ENCODE measurements around the gene KCNRG.
"Not testable (repeated sequence)": the region's sequence is repeated elsewhere in the genome, so short reads cannot be mapped to it uniquely, and the experiment has no call there.

Gene KCNRG

DNA sequence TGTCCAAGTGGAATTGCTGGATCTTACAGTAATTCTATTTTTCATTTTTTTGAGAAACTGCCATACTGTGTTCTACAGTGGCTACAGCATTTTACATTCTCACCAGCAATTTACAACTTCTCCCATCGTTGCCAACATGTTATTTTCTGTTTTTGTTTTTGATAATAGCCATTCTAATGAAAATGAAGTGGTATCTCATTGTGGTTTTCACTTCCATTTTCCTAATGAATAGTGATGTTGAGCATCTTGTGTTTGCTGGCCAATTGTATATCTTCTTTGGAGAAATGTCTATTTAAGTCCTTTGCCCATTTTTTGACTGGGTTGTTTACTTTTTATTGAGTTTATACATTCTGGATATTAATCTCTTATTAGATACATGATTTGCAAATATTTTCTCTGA lies 38.6 kb downstream of the KCNRG start:
- no peak overlapping the region for H2AFZ ChIP-seq (ENCODE audit: low read depth, low read length, severe bottlenecking)
- peaks cover 41% of the 10 kb centered on the region for H4K20me1 ChIP-seq (ENCODE audit: low read depth, low read length)
- H3K9me2 ChIP-seq (replicated peaks; ENCODE audit: insufficient read depth, low read length) = no peaks in the 10 kb centered on the region
- TF ChIP-seq, protein P1, sequence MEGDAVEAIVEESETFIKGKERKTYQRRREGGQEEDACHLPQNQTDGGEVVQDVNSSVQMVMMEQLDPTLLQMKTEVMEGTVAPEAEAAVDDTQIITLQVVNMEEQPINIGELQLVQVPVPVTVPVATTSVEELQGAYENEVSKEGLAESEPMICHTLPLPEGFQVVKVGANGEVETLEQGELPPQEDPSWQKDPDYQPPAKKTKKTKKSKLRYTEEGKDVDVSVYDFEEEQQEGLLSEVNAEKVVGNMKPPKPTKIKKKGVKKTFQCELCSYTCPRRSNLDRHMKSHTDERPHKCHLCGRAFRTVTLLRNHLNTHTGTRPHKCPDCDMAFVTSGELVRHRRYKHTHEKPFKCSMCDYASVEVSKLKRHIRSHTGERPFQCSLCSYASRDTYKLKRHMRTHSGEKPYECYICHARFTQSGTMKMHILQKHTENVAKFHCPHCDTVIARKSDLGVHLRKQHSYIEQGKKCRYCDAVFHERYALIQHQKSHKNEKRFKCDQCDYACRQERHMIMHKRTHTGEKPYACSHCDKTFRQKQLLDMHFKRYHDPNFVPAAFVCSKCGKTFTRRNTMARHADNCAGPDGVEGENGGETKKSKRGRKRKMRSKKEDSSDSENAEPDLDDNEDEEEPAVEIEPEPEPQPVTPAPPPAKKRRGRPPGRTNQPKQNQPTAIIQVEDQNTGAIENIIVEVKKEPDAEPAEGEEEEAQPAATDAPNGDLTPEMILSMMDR (IDR thresholded peaks at IDR 0.05; ENCODE audit: insufficient read depth, low read length, poor library complexity, severe bottlenecking) = no peak
- no peak for TF ChIP-seq EZH2phosphoT487 (conservative IDR thresholded peaks at IDR 0.05; ENCODE audit: low read length)
- H3K27me3 ChIP-seq (ENCODE audit: low read length) = no peaks in the 10 kb centered on the region
- H3K4me2 ChIP-seq (ENCODE audit: low read depth, low read length, poor library complexity, severe bottlenecking) = no peak overlapping the region
- H3K36me3 ChIP-seq (ENCODE audit: low read length) = peaks cover 59% of the 10 kb centered on the region
- H3K27ac ChIP-seq (ENCODE audit: low read depth, low read length) = no peak overlapping the region
- no peak overlapping the region for H3K4me3 ChIP-seq (ENCODE audit: insufficient read depth, low read length, poor library complexity, severe bottlenecking)
- no peak overlapping the region for H3K9ac ChIP-seq (ENCODE audit: low read length)
- H3K79me2 ChIP-seq (ENCODE audit: insufficient read depth, low read length) = peaks cover 84% of the 10 kb centered on the region
- H3F3A ChIP-seq (ENCODE audit: insufficient read depth) = peaks cover 67% of the 10 kb centered on the region; the same call in 1 of the 2 replicates
- H3K9me3 ChIP-seq (ENCODE audit: insufficient read depth, low read length) = no peaks in the 10 kb centered on the region

DNA sequence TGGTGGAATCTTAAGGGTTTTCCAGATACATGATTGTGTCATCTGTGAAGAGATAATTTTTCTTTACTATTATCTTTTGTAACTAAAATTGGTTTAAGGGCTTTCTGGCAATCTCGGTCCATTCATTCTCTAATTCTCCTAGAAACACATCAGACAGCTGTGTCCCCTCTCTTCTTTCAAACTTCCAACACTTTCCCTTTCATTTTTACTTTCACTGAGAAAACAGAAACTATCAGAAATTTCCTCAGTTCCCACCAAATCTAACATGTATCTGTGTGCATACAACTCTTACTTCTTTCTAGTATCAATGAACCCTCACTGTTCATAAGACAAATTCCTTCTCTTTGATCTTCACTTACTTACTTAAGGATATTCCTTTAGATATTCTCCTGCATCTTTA lies 40.2 kb downstream of the KCNRG start:
- Histone ChIP-seq H3K79me2 (ENCODE audit: insufficient read depth, low read length) (peaks cover 87% of the 10 kb centered on the region), H3K4me3 (ENCODE audit: insufficient read depth, low read length, poor library complexity, severe bottlenecking) (no peak overlapping the region), H3K9ac (ENCODE audit: low read length) (no peak overlapping the region), H3K4me2 (ENCODE audit: low read depth, low read length, poor library complexity, severe bottlenecking) (no peak overlapping the region), H3K9me3 (ENCODE audit: insufficient read depth, low read length) (no peaks in the 10 kb centered on the region), H3F3A (ENCODE audit: insufficient read depth) (peaks cover 64% of the 10 kb centered on the region; the same call in 1 of the 2 replicates), H2AFZ (ENCODE audit: low read depth, low read length, severe bottlenecking) (no peak overlapping the region), H3K9me2 (replicated peaks; ENCODE audit: insufficient read depth, low read length) (no peaks in the 10 kb centered on the region), H3K36me3 (ENCODE audit: low read length) (peaks cover 60% of the 10 kb centered on the region), H4K20me1 (ENCODE audit: low read depth, low read length) (peaks cover 36% of the 10 kb centered on the region), H3K27ac (ENCODE audit: low read depth, low read length) (no peak overlapping the region), H3K27me3 (ENCODE audit: low read length) (no peaks in the 10 kb centered on the region)
- TF ChIP-seq, protein P1 (IDR thresholded peaks at IDR 0.05; ENCODE audit: insufficient read depth, low read length, poor library complexity, severe bottlenecking) = no peak
- no peak for TF ChIP-seq EZH2phosphoT487 (conservative IDR thresholded peaks at IDR 0.05; ENCODE audit: low read length)

DNA sequence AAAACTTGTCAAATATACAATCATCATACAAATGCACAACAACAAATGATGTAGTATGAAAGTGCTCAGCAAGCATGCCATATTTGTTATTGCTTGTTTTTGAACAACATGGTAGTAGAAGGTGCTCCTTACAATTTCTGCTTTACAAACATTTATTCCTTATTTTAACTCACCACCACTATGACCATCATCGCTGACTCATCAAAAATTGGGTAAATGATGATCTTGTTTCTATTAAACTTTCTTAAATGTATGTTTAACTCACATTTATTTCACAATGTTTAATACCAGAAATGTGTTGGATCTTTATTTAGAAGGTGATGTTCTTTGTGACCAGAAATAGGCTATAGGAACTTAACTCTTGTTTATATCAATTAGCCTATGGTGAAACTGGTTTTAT lies 45.5 kb downstream of the KCNRG start:
- Histone ChIP-seq H3K27me3 (ENCODE audit: low read length) (no peaks in the 10 kb centered on the region), H3K4me2 (ENCODE audit: low read depth, low read length, poor library complexity, severe bottlenecking) (no peak overlapping the region), H4K20me1 (ENCODE audit: low read depth, low read length) (peaks cover 52% of the 10 kb centered on the region), H3K9me3 (ENCODE audit: insufficient read depth, low read length) (no peaks in the 10 kb centered on the region), H3K27ac (ENCODE audit: low read depth, low read length) (no peak overlapping the region), H3F3A (ENCODE audit: insufficient read depth) (peaks cover 62% of the 10 kb centered on the region), H3K4me3 (ENCODE audit: insufficient read depth, low read length, poor library complexity, severe bottlenecking) (no peak overlapping the region), H2AFZ (ENCODE audit: low read depth, low read length, severe bottlenecking) (no peak overlapping the region), H3K79me2 (ENCODE audit: insufficient read depth, low read length) (peaks cover 80% of the 10 kb centered on the region), H3K9me2 (replicated peaks; ENCODE audit: insufficient read depth, low read length) (no peaks in the 10 kb centered on the region), H3K9ac (ENCODE audit: low read length) (no peak overlapping the region), H3K36me3 (ENCODE audit: low read length) (peaks cover 74% of the 10 kb centered on the region)
- TF ChIP-seq, protein P1 (IDR thresholded peaks at IDR 0.05; ENCODE audit: insufficient read depth, low read length, poor library complexity, severe bottlenecking) = no peak
- no peak for TF ChIP-seq EZH2phosphoT487 (conservative IDR thresholded peaks at IDR 0.05; ENCODE audit: low read length)

DNA sequence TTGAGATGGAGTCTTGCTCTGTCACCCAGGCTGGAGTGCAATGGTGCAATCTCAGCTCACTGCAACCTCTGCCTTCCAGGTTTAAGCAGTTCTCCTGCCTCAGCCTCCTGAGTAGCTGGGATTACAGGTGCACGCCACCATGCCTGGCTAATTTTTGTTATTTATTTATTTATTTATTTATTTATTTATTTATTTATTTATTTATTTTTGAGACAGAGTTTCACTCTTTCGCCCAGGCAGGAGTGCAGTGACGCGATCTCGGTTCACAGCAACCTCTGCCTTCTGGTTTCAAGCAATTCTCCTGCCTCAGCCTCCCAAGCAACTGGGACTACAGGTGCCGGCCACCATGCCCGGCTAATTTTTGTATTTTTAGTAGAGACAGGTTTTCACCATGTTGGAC lies 47.1 kb downstream of the KCNRG start:
- not testable (repeated sequence) for H3K4me3 ChIP-seq (ENCODE audit: insufficient read depth, low read length, poor library complexity, severe bottlenecking); H3K27ac ChIP-seq (ENCODE audit: low read depth, low read length); H3K9me2 ChIP-seq (replicated peaks; ENCODE audit: insufficient read depth, low read length); H2AFZ ChIP-seq (ENCODE audit: low read depth, low read length, severe bottlenecking); H3K9me3 ChIP-seq (ENCODE audit: insufficient read depth, low read length); H3K27me3 ChIP-seq (ENCODE audit: low read length); H3K4me2 ChIP-seq (ENCODE audit: low read depth, low read length, poor library complexity, severe bottlenecking); H3K9ac ChIP-seq (ENCODE audit: low read length)
- H4K20me1 ChIP-seq (ENCODE audit: low read depth, low read length) = peaks cover 54% of the 10 kb centered on the region
- peaks cover 80% of the 10 kb centered on the region for H3K79me2 ChIP-seq (ENCODE audit: insufficient read depth, low read length)
- H3F3A ChIP-seq (ENCODE audit: insufficient read depth) = peaks cover 56% of the 10 kb centered on the region
- H3K36me3 ChIP-seq (ENCODE audit: low read length) = peaks cover 72% of the 10 kb centered on the region
